ENCODE results near the gene STXBP5L.
"Not testable (repeated sequence)": the region's sequence is repeated elsewhere in the genome, so short reads cannot be mapped to it uniquely, and the experiment has no call there.

Gene STXBP5L

GRCh38 chr3:121436074-121436473 lies 528.1 kb downstream of the STXBP5L start:
- DNase-seq = no peak

- DNase-seq = no peak
Measured at GRCh38 chr3:121436641-121437040, 528.6 kb downstream of the STXBP5L start.

GRCh38 chr3:121443456-121443855 lies 535.5 kb downstream of the STXBP5L start:
- no peak for DNase-seq

- DNase-seq = not testable (repeated sequence)
Measured at GRCh38 chr3:121451752-121452151, 543.7 kb downstream of the STXBP5L start.

GRCh38 chr3:121462565-121462964 lies 554.6 kb downstream of the STXBP5L start:
- DNase-seq = no peak

GRCh38 chr3:121463745-121464144 lies 555.7 kb downstream of the STXBP5L start:
- DNase-seq = no peak

- no peak for DNase-seq
Measured at GRCh38 chr3:121467085-121467484, 559.1 kb downstream of the STXBP5L start.

GRCh38 chr3:121473001-121473400 lies 565.0 kb downstream of the STXBP5L start:
- DNase-seq = no peak
